ENCODE data around the gene PTDSS2. TPM values are rescaled to one million over a fixed set of nuclear protein-coding genes. Genes with fewer than 3 reads are reported as not detected.

The PTDSS2 gene
- total and polyA plus RNA-seq, 2 of the 13 experiments (the other 11 are each of a cell fraction or from before 2014, with no cell fraction given) = 21.7 to 26.4 TPM

- TF ChIP-seq PHF20 (CRISPR knock-in tag; IDR thresholded peaks at IDR 0.05) (no peak), NR1H2 (CRISPR knock-in tag; IDR thresholded peaks at IDR 0.05; ENCODE audit: borderline replicate concordance, low read depth) (no peak), ZNF414 (CRISPR knock-in tag; IDR thresholded peaks at IDR 0.05) (no peak), HCFC1 (IDR thresholded peaks at IDR 0.05; ENCODE audit: low read depth, low read length) (no peak), PRMT3 (CRISPR knock-in tag; IDR thresholded peaks at IDR 0.05; ENCODE audit: borderline replicate concordance, low read depth) (no peak), SRSF4 (IDR thresholded peaks at IDR 0.05; ENCODE audit: low read depth, low read length, poor library complexity, severe bottlenecking) (no peak), ZFX (CRISPR knock-in tag; IDR thresholded peaks at IDR 0.05; ENCODE audit: low read depth) (no peak), MAF1 (CRISPR knock-in tag; IDR thresholded peaks at IDR 0.05; ENCODE audit: borderline replicate concordance) (no peak), KDM5A (IDR thresholded peaks at IDR 0.05; ENCODE audit: borderline replicate concordance, low read length) (no peak)
These were observed 40.3 kb downstream of the PTDSS2 start (continued) for GRCh38 chr11:490186-490929.

GRCh38 chr11:490930-491260, 40.8 kb downstream of the PTDSS2 start:
- BruUV-seq (replicated peaks) = no TSS peak
- no peak for FAIRE-seq
- no peaks in the 10 kb centered on the region for H3K79me2 ChIP-seq (ENCODE audit: insufficient read depth, low read length)
- H3K4me3 ChIP-seq (replicated peaks in 1 of 3; ENCODE audit: insufficient read depth in 1 of 3, low read depth in 2 of 3, low read length in 3 of 3) = no peak overlapping the region
- in situ Hi-C loops (cut with HindIII; ENCODE audit: extremely low pct_ligation_motif_present, low pct_unique_long_range_greater_than_20kb) = no loop called here
- intact Hi-C loops (cut with micrococcal nuclease; ENCODE audit: unreplicated experiment) = no loop called here
- WGBS (ENCODE audit: low lambda C conversion rate) = over 99% methylated on average over 13 of the region's 15 CpGs
- no peaks in the 10 kb centered on the region for H4K20me1 ChIP-seq (ENCODE audit: insufficient read depth, low read length)
- H3K4me2 ChIP-seq (ENCODE audit: low read depth, low read length) = no peak overlapping the region
- H3K27ac ChIP-seq (ENCODE audit: extremely low read length, insufficient read depth, low read length) = no peak overlapping the region
- no peak overlapping the region for H3K9ac ChIP-seq (ENCODE audit: insufficient read depth, low read depth, low read length)
- no peaks in the 10 kb centered on the region for H3K9me3 ChIP-seq (ENCODE audit: low read length)
- no peak for ATAC-seq
- H3K4me1 ChIP-seq (ENCODE audit: insufficient read depth, low read length) = no peaks in the 10 kb centered on the region
- H2AFZ ChIP-seq (ENCODE audit: low read length) = no peak overlapping the region
- ChIA-PET CTCF (ENCODE audit: low intra/inter-chr PET ratio, low total read pairs) (no interaction called here), POLR2A (no interaction called here)
- no peaks in the 10 kb centered on the region for H3K27me3 ChIP-seq (ENCODE audit: control insufficient read depth in 1 of 2, insufficient read depth in 2 of 2, low read length in 2 of 2)
- peaks cover 10 to 18% of the 10 kb centered on the region in 2 experiments; a peak in 2 of 5 replicates for H3K36me3 ChIP-seq (replicated peaks in 1 of 2; ENCODE audit: control insufficient read depth in 1 of 2, insufficient read depth in 2 of 2, low read length in 2 of 2)
- DNase-seq (ENCODE audit: low spot score) = no peak
- TF ChIP-seq LBX2 (CRISPR knock-in tag; IDR thresholded peaks at IDR 0.05; ENCODE audit: borderline replicate concordance) = no peak
- no peak for TF ChIP-seq RCOR2 (CRISPR knock-in tag; IDR thresholded peaks at IDR 0.05)
- TF ChIP-seq ZNF354B (CRISPR knock-in tag; IDR thresholded peaks at IDR 0.05) = no peak
- no peak for TF ChIP-seq POLR2AphosphoS2 (IDR thresholded peaks at IDR 0.05; ENCODE audit: low read depth, low read length)
- TF ChIP-seq KMT2A (CRISPR knock-in tag; IDR thresholded peaks at IDR 0.05) = no peak
- no peak for TF ChIP-seq SP5 (CRISPR knock-in tag; IDR thresholded peaks at IDR 0.05; ENCODE audit: borderline replicate concordance, low read depth)
- TF ChIP-seq DPF2 (CRISPR knock-in tag; IDR thresholded peaks at IDR 0.05; ENCODE audit: borderline replicate concordance, low read depth) = no peak
- no peak for TF ChIP-seq ZFY (CRISPR knock-in tag; IDR thresholded peaks at IDR 0.05)
- no peak for TF ChIP-seq TOPORS (CRISPR knock-in tag; IDR thresholded peaks at IDR 0.05)
- TF ChIP-seq ZNF484 (CRISPR knock-in tag; IDR thresholded peaks at IDR 0.05; ENCODE audit: borderline replicate concordance, low read depth) = no peak
- no peak for TF ChIP-seq TBX2 (CRISPR knock-in tag; IDR thresholded peaks at IDR 0.05; ENCODE audit: borderline replicate concordance)
